ENCODE data around the gene RGS6.

- TF ChIP-seq, protein P1, sequence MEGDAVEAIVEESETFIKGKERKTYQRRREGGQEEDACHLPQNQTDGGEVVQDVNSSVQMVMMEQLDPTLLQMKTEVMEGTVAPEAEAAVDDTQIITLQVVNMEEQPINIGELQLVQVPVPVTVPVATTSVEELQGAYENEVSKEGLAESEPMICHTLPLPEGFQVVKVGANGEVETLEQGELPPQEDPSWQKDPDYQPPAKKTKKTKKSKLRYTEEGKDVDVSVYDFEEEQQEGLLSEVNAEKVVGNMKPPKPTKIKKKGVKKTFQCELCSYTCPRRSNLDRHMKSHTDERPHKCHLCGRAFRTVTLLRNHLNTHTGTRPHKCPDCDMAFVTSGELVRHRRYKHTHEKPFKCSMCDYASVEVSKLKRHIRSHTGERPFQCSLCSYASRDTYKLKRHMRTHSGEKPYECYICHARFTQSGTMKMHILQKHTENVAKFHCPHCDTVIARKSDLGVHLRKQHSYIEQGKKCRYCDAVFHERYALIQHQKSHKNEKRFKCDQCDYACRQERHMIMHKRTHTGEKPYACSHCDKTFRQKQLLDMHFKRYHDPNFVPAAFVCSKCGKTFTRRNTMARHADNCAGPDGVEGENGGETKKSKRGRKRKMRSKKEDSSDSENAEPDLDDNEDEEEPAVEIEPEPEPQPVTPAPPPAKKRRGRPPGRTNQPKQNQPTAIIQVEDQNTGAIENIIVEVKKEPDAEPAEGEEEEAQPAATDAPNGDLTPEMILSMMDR (IDR thresholded peaks at IDR 0.05; ENCODE audit: low read length), result no peak
- TF ChIP-seq EZH2 (IDR thresholded peaks at IDR 0.05; ENCODE audit: borderline replicate concordance, low read length), result no peak
Observed at GRCh38 chr14:72558721-72559120, 626.5 kb downstream of the RGS6 start.

All from OCI-LY1 (cell line).